ENCODE measurements around the gene WNT2B. TPM values are rescaled to one million over a fixed set of nuclear protein-coding genes. Genes with fewer than 3 reads are reported as not detected.

Gene WNT2B
- total and polyA plus RNA-seq, 9 of the 15 experiments (the other 6 are each of a cell fraction or from before 2014, with no cell fraction given) = 0.02 to 0.06 (median 0.04) TPM; not detected in 3

DNA sequence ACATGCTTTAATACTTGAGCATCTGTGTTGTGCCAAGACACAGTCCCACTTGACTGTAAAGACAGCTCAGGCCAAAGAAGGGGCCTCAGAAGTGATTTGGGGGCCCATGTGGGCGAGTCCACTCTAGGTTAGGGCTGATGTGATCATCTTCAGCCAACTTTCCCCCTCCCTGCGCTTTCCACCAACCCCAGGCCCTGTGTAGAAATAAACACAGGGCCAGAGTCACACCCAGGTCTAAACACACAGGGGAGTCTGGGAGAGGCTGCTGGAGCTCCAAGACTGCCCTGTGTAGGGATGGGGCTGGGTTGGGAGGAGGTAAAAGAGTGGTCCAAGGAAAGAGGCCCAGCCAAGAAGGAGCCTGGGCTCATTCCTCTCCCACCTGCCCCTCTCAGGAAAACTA, 2.5 kb upstream of the WNT2B start:
- H3K9me3 ChIP-seq (replicated peaks; ENCODE audit: control insufficient read depth, insufficient read depth, low read depth, low read length) = no peaks in the 10 kb centered on the region
- no peak overlapping the region for H3K4me2 ChIP-seq (ENCODE audit: insufficient read depth, low read length)
- H3K27ac ChIP-seq (ENCODE audit: extremely low read depth, low read depth, low read length) = no peak overlapping the region
- DNase-seq (ENCODE audit: extremely low read depth in 1 of 4, low spot score in 3 of 4) (no peak), ATAC-seq (no peak), FAIRE-seq (no peak)
- H3K4me1 ChIP-seq (replicated peaks in 1 of 2; ENCODE audit: control insufficient read depth in 2 of 2, insufficient read depth in 2 of 2, low read length in 2 of 2) = peaks cover 0 to 34% of the 10 kb centered on the region in 2 experiments; a peak in 4 of 5 replicates
- intact Hi-C loops (cut with micrococcal nuclease) = no loop called here
- H4K20me1 ChIP-seq (replicated peaks; ENCODE audit: control insufficient read depth, insufficient read depth, low read length) = 0 out of 2 replicates have a peak, but pooled peaks cover 4% of the 10 kb centered on the region
- no peaks in the 10 kb centered on the region for H3K36me3 ChIP-seq (ENCODE audit: control insufficient read depth, insufficient read depth, low read length)
- in situ Hi-C loops (cut with MboI) = no loop called here
- ChIA-PET CTCF (ENCODE audit: low intra/inter-chr PET ratio) (no interaction called here), POLR2A (no interaction called here)
- no peaks in the 10 kb centered on the region for H3K79me2 ChIP-seq (ENCODE audit: control insufficient read depth, insufficient read depth, low read length)
- peaks cover 49 to 91% of the 10 kb centered on the region in 2 experiments for H3K27me3 ChIP-seq (ENCODE audit: control insufficient read depth in 2 of 2, insufficient read depth in 2 of 2, low read length in 2 of 2)
- no peak overlapping the region for H3K4me3 ChIP-seq
- H3K9me1 ChIP-seq (ENCODE audit: control insufficient read depth, insufficient read depth, low read length) = no peaks in the 10 kb centered on the region
- H3K9ac ChIP-seq (ENCODE audit: insufficient read depth in 1 of 2, low read depth in 2 of 2, low read length in 2 of 2) = no peak overlapping the region
- WGBS (ENCODE audit: insufficient coverage, low coverage, missing lambda C conversion rate) = 3% methylated on average over 2 of the region's 2 CpGs
- BruUV-seq (replicated peaks) = no TSS peak
- no peak overlapping the region for H2AFZ ChIP-seq (ENCODE audit: low read depth, low read length)
- TF ChIP-seq, protein P1, sequence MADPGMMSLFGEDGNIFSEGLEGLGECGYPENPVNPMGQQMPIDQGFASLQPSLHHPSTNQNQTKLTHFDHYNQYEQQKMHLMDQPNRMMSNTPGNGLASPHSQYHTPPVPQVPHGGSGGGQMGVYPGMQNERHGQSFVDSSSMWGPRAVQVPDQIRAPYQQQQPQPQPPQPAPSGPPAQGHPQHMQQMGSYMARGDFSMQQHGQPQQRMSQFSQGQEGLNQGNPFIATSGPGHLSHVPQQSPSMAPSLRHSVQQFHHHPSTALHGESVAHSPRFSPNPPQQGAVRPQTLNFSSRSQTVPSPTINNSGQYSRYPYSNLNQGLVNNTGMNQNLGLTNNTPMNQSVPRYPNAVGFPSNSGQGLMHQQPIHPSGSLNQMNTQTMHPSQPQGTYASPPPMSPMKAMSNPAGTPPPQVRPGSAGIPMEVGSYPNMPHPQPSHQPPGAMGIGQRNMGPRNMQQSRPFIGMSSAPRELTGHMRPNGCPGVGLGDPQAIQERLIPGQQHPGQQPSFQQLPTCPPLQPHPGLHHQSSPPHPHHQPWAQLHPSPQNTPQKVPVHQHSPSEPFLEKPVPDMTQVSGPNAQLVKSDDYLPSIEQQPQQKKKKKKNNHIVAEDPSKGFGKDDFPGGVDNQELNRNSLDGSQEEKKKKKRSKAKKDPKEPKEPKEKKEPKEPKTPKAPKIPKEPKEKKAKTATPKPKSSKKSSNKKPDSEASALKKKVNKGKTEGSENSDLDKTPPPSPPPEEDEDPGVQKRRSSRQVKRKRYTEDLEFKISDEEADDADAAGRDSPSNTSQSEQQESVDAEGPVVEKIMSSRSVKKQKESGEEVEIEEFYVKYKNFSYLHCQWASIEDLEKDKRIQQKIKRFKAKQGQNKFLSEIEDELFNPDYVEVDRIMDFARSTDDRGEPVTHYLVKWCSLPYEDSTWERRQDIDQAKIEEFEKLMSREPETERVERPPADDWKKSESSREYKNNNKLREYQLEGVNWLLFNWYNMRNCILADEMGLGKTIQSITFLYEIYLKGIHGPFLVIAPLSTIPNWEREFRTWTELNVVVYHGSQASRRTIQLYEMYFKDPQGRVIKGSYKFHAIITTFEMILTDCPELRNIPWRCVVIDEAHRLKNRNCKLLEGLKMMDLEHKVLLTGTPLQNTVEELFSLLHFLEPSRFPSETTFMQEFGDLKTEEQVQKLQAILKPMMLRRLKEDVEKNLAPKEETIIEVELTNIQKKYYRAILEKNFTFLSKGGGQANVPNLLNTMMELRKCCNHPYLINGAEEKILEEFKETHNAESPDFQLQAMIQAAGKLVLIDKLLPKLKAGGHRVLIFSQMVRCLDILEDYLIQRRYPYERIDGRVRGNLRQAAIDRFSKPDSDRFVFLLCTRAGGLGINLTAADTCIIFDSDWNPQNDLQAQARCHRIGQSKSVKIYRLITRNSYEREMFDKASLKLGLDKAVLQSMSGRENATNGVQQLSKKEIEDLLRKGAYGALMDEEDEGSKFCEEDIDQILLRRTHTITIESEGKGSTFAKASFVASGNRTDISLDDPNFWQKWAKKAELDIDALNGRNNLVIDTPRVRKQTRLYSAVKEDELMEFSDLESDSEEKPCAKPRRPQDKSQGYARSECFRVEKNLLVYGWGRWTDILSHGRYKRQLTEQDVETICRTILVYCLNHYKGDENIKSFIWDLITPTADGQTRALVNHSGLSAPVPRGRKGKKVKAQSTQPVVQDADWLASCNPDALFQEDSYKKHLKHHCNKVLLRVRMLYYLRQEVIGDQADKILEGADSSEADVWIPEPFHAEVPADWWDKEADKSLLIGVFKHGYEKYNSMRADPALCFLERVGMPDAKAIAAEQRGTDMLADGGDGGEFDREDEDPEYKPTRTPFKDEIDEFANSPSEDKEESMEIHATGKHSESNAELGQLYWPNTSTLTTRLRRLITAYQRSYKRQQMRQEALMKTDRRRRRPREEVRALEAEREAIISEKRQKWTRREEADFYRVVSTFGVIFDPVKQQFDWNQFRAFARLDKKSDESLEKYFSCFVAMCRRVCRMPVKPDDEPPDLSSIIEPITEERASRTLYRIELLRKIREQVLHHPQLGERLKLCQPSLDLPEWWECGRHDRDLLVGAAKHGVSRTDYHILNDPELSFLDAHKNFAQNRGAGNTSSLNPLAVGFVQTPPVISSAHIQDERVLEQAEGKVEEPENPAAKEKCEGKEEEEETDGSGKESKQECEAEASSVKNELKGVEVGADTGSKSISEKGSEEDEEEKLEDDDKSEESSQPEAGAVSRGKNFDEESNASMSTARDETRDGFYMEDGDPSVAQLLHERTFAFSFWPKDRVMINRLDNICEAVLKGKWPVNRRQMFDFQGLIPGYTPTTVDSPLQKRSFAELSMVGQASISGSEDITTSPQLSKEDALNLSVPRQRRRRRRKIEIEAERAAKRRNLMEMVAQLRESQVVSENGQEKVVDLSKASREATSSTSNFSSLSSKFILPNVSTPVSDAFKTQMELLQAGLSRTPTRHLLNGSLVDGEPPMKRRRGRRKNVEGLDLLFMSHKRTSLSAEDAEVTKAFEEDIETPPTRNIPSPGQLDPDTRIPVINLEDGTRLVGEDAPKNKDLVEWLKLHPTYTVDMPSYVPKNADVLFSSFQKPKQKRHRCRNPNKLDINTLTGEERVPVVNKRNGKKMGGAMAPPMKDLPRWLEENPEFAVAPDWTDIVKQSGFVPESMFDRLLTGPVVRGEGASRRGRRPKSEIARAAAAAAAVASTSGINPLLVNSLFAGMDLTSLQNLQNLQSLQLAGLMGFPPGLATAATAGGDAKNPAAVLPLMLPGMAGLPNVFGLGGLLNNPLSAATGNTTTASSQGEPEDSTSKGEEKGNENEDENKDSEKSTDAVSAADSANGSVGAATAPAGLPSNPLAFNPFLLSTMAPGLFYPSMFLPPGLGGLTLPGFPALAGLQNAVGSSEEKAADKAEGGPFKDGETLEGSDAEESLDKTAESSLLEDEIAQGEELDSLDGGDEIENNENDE (IDR thresholded peaks at IDR 0.05; ENCODE audit: low read depth, low read length) = no peak
- TF ChIP-seq ELK1 (CRISPR knock-in tag; IDR thresholded peaks at IDR 0.05) = no peak
- no peak for TF ChIP-seq HDAC3 (IDR thresholded peaks at IDR 0.05; ENCODE audit: borderline replicate concordance, partially characterized antibody)
- TF ChIP-seq SMARCA5 (IDR thresholded peaks at IDR 0.05) = no peak
- no peak for TF ChIP-seq NFE2L1 (tag; IDR thresholded peaks at IDR 0.05; ENCODE audit: borderline replicate concordance, low read depth)
- TF ChIP-seq, protein P2, sequence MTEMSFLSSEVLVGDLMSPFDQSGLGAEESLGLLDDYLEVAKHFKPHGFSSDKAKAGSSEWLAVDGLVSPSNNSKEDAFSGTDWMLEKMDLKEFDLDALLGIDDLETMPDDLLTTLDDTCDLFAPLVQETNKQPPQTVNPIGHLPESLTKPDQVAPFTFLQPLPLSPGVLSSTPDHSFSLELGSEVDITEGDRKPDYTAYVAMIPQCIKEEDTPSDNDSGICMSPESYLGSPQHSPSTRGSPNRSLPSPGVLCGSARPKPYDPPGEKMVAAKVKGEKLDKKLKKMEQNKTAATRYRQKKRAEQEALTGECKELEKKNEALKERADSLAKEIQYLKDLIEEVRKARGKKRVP (CRISPR knock-in tag; IDR thresholded peaks at IDR 0.05) = no peak
- no peak for TF ChIP-seq ZFP36 (IDR thresholded peaks at IDR 0.05; ENCODE audit: low read depth, low read length, partially characterized antibody)
- no peak for TF ChIP-seq ZSCAN29 (IDR thresholded peaks at IDR 0.05)
- no peak for TF ChIP-seq JUND (IDR thresholded peaks at IDR 0.05; ENCODE audit: borderline replicate concordance, low read depth, low read length)
- no peak for TF ChIP-seq JUND (tag; IDR thresholded peaks at IDR 0.05; ENCODE audit: borderline replicate concordance, low read depth, low read length)

Data from K562 (cell line).